GM23338 (cell line): Measurements from ENCODE around the gene CAMTA1.

Experiments
- CREB1 ChIP-seq: fragments of 250-450 bp; sonication (Bioruptor Pico); IDR thresholded peaks from 2 replicates; pipeline ENCODE4 v1.5.0; 2020; ENCODE audit warnings: low read depth, mild to moderate bottlenecking, moderate library complexity
- EZH2 ChIP-seq: fragments of 200-600 bp; sonication (generic); IDR thresholded peaks from one replicate; pipeline ENCODE4 v1.8.0; 2017; ENCODE audit warnings: antibody characterized with exemption, mild to moderate bottlenecking, low read depth; ENCODE audit not compliant: unreplicated experiment
- EZH2phosphoT487 ChIP-seq: fragments of 200-600 bp; sonication (generic); IDR thresholded peaks from one replicate; pipeline ENCODE4 v1.8.1; 2018; ENCODE audit warnings: antibody characterized with exemption; ENCODE audit not compliant: unreplicated experiment
- JUNB ChIP-seq: IDR thresholded peaks from one replicate; pipeline ENCODE4 v1.6.1; 2016; ENCODE audit warnings: antibody characterized with exemption; ENCODE audit not compliant: unreplicated experiment
- POLR2AphosphoS5 ChIP-seq: IDR thresholded peaks from 2 replicates; pipeline ENCODE4 v1.6.1; 2016; ENCODE audit warnings: antibody characterized with exemption, low read depth
- ZNF114 ChIP-seq: fragments of 250-450 bp; sonication (Bioruptor Pico); IDR thresholded peaks from 2 replicates; pipeline ENCODE4 v1.5.0; 2020; ENCODE audit warnings: mild to moderate bottlenecking, moderate library complexity
- ZNF331 ChIP-seq: fragments of 250-450 bp; sonication (Bioruptor Pico); IDR thresholded peaks from 2 replicates; pipeline ENCODE4 v1.5.0; 2020; ENCODE audit warnings: low read depth, mild to moderate bottlenecking, moderate library complexity
- TF ChIP-seq, protein P1 (sequence below), 2 experiments: fragments of 200-600 bp in 1 of 2; sonication (generic) in 1 of 2; conservative IDR thresholded peaks; 2 replicates each; pipeline versions ENCODE4 v1.5.1 to v1.6.1; 2016 to 2017; ENCODE audit warnings: antibody characterized with exemption in 2 of 2, low read depth in 2 of 2, mild to moderate bottlenecking in 2 of 2, moderate library complexity in 1 of 2
- TF ChIP-seq, protein P2 (sequence below): fragments of 250-450 bp; sonication (Bioruptor Pico); IDR thresholded peaks from 2 replicates; pipeline ENCODE4 v1.5.0; 2020; ENCODE audit warnings: mild to moderate bottlenecking, moderate library complexity
- TF ChIP-seq, protein P3 (sequence below): IDR thresholded peaks from 2 replicates; pipeline ENCODE4 v1.6.1; 2016; ENCODE audit warnings: antibody characterized with exemption
- TF ChIP-seq, protein P4 (sequence below): IDR thresholded peaks from one replicate; pipeline ENCODE4 v1.6.1; 2018; ENCODE audit warnings: antibody characterized with exemption; ENCODE audit not compliant: unreplicated experiment

DNA sequence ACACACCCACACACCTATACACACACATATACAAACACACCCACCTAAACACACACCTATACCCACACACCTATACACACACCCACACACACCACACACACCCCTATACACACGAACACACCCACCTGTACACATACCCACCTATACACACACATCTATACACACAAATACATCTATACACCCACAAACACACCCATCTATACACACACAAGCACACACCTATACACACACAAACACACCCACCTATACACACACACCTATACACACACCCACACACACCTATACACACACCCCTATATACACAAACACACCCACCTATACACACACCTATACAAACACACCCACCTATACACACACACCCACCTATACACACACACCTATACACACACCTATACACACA is 869.5 kb downstream of the CAMTA1 start:
- TF ChIP-seq EZH2 = no peak
- TF ChIP-seq, protein P1, sequence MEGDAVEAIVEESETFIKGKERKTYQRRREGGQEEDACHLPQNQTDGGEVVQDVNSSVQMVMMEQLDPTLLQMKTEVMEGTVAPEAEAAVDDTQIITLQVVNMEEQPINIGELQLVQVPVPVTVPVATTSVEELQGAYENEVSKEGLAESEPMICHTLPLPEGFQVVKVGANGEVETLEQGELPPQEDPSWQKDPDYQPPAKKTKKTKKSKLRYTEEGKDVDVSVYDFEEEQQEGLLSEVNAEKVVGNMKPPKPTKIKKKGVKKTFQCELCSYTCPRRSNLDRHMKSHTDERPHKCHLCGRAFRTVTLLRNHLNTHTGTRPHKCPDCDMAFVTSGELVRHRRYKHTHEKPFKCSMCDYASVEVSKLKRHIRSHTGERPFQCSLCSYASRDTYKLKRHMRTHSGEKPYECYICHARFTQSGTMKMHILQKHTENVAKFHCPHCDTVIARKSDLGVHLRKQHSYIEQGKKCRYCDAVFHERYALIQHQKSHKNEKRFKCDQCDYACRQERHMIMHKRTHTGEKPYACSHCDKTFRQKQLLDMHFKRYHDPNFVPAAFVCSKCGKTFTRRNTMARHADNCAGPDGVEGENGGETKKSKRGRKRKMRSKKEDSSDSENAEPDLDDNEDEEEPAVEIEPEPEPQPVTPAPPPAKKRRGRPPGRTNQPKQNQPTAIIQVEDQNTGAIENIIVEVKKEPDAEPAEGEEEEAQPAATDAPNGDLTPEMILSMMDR (conservative IDR thresholded peaks at IDR 0.05; ENCODE audit: low read depth in 2 of 2) = no peak
- no peak for TF ChIP-seq POLR2AphosphoS5
- TF ChIP-seq, protein P2, sequence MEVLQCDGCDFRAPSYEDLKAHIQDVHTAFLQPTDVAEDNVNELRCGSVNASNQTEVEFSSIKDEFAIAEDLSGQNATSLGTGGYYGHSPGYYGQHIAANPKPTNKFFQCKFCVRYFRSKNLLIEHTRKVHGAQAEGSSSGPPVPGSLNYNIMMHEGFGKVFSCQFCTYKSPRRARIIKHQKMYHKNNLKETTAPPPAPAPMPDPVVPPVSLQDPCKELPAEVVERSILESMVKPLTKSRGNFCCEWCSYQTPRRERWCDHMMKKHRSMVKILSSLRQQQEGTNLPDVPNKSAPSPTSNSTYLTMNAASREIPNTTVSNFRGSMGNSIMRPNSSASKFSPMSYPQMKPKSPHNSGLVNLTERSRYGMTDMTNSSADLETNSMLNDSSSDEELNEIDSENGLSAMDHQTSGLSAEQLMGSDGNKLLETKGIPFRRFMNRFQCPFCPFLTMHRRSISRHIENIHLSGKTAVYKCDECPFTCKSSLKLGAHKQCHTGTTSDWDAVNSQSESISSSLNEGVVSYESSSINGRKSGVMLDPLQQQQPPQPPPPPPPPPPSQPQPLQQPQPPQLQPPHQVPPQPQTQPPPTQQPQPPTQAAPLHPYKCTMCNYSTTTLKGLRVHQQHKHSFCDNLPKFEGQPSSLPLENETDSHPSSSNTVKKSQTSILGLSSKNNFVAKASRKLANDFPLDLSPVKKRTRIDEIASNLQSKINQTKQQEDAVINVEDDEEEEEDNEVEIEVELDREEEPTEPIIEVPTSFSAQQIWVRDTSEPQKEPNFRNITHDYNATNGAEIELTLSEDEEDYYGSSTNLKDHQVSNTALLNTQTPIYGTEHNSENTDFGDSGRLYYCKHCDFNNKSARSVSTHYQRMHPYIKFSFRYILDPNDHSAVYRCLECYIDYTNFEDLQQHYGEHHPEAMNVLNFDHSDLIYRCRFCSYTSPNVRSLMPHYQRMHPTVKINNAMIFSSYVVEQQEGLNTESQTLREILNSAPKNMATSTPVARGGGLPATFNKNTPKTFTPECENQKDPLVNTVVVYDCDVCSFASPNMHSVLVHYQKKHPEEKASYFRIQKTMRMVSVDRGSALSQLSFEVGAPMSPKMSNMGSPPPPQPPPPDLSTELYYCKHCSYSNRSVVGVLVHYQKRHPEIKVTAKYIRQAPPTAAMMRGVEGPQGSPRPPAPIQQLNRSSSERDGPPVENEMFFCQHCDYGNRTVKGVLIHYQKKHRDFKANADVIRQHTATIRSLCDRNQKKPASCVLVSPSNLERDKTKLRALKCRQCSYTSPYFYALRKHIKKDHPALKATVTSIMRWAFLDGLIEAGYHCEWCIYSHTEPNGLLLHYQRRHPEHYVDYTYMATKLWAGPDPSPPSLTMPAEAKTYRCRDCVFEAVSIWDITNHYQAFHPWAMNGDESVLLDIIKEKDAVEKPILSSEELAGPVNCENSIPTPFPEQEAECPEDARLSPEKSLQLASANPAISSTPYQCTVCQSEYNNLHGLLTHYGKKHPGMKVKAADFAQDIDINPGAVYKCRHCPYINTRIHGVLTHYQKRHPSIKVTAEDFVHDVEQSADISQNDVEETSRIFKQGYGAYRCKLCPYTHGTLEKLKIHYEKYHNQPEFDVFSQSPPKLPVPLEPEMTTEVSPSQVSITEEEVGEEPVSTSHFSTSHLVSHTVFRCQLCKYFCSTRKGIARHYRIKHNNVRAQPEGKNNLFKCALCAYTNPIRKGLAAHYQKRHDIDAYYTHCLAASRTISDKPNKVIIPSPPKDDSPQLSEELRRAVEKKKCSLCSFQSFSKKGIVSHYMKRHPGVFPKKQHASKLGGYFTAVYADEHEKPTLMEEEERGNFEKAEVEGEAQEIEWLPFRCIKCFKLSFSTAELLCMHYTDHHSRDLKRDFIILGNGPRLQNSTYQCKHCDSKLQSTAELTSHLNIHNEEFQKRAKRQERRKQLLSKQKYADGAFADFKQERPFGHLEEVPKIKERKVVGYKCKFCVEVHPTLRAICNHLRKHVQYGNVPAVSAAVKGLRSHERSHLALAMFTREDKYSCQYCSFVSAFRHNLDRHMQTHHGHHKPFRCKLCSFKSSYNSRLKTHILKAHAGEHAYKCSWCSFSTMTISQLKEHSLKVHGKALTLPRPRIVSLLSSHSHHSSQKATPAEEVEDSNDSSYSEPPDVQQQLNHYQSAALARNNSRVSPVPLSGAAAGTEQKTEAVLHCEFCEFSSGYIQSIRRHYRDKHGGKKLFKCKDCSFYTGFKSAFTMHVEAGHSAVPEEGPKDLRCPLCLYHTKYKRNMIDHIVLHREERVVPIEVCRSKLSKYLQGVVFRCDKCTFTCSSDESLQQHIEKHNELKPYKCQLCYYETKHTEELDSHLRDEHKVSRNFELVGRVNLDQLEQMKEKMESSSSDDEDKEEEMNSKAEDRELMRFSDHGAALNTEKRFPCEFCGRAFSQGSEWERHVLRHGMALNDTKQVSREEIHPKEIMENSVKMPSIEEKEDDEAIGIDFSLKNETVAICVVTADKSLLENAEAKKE (CRISPR knock-in tag) = no peak
- TF ChIP-seq, protein P3, sequence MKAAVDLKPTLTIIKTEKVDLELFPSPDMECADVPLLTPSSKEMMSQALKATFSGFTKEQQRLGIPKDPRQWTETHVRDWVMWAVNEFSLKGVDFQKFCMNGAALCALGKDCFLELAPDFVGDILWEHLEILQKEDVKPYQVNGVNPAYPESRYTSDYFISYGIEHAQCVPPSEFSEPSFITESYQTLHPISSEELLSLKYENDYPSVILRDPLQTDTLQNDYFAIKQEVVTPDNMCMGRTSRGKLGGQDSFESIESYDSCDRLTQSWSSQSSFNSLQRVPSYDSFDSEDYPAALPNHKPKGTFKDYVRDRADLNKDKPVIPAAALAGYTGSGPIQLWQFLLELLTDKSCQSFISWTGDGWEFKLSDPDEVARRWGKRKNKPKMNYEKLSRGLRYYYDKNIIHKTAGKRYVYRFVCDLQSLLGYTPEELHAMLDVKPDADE = no peak
- TF ChIP-seq, protein P4, sequence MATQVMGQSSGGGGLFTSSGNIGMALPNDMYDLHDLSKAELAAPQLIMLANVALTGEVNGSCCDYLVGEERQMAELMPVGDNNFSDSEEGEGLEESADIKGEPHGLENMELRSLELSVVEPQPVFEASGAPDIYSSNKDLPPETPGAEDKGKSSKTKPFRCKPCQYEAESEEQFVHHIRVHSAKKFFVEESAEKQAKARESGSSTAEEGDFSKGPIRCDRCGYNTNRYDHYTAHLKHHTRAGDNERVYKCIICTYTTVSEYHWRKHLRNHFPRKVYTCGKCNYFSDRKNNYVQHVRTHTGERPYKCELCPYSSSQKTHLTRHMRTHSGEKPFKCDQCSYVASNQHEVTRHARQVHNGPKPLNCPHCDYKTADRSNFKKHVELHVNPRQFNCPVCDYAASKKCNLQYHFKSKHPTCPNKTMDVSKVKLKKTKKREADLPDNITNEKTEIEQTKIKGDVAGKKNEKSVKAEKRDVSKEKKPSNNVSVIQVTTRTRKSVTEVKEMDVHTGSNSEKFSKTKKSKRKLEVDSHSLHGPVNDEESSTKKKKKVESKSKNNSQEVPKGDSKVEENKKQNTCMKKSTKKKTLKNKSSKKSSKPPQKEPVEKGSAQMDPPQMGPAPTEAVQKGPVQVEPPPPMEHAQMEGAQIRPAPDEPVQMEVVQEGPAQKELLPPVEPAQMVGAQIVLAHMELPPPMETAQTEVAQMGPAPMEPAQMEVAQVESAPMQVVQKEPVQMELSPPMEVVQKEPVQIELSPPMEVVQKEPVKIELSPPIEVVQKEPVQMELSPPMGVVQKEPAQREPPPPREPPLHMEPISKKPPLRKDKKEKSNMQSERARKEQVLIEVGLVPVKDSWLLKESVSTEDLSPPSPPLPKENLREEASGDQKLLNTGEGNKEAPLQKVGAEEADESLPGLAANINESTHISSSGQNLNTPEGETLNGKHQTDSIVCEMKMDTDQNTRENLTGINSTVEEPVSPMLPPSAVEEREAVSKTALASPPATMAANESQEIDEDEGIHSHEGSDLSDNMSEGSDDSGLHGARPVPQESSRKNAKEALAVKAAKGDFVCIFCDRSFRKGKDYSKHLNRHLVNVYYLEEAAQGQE = no peak
- no peak for TF ChIP-seq JUNB
- no peak for TF ChIP-seq CREB1 (CRISPR knock-in tag)
- no peak for TF ChIP-seq EZH2phosphoT487
- no peak for TF ChIP-seq ZNF331 (CRISPR knock-in tag)
- no peak for TF ChIP-seq ZNF114 (CRISPR knock-in tag)
